GM23248 (cell line): ENCODE results near the gene CD300H. TPM values are rescaled to one million over a fixed set of nuclear protein-coding genes. Genes with fewer than 3 reads are reported as not detected.

Experiments
- DNase-seq: peaks from one replicate; pipeline ENCODE4 v3.0.0-alpha.2; 2015
- H2AFZ ChIP-seq: fragments of 200-600 bp; sonication (generic); 2 replicates; pipeline ENCODE4 v1.6.1; 2016; ENCODE audit warnings: antibody characterized with exemption
- H3F3A ChIP-seq: fragments of 200-600 bp; sonication (generic); 2 replicates; pipeline ENCODE4 v1.6.1; 2016; ENCODE audit warnings: mild to moderate bottlenecking, antibody characterized with exemption, mixed run types; ENCODE audit not compliant: insufficient read depth
- H3K27ac ChIP-seq: fragments of 200-600 bp; sonication (generic); 2 replicates; pipeline ENCODE4 v1.5.1; 2016; ENCODE audit warnings: mild to moderate bottlenecking
- H3K27me3 ChIP-seq: fragments of 200-600 bp; sonication (generic); replicated peaks from 2 replicates; pipeline ENCODE4 v1.6.1; 2016; ENCODE audit warnings: mild to moderate bottlenecking; ENCODE audit not compliant: insufficient read depth
- H3K36me3 ChIP-seq: fragments of 200-600 bp; sonication (generic); 2 replicates; pipeline ENCODE4 v1.6.1; 2016; ENCODE audit warnings: low read depth, mild to moderate bottlenecking
- H3K4me1 ChIP-seq: fragments of 200-600 bp; sonication (generic); 2 replicates; pipeline ENCODE4 v1.6.1; 2016; ENCODE audit warnings: mild to moderate bottlenecking; ENCODE audit not compliant: insufficient read depth
- H3K4me2 ChIP-seq: fragments of 200-600 bp; sonication (generic); one replicate; pipeline ENCODE4 v1.6.1; 2016; ENCODE audit warnings: mild to moderate bottlenecking; ENCODE audit not compliant: unreplicated experiment
- H3K4me3 ChIP-seq: fragments of 200-600 bp; sonication (generic); 2 replicates; pipeline ENCODE4 v1.5.1; 2016; ENCODE audit warnings: mild to moderate bottlenecking
- H3K79me2 ChIP-seq: fragments of 200-600 bp; sonication (generic); 2 replicates; pipeline ENCODE4 v1.6.1; 2016; ENCODE audit warnings: mild to moderate bottlenecking; ENCODE audit not compliant: insufficient read depth
- H3K9ac ChIP-seq: fragments of 200-600 bp; sonication (generic); 2 replicates; pipeline ENCODE4 v1.6.1; 2016; ENCODE audit warnings: mild to moderate bottlenecking
- H3K9me2 ChIP-seq: fragments of 200-600 bp; sonication (generic); 2 replicates; pipeline ENCODE4 v1.6.1; 2016; ENCODE audit warnings: mixed run types, mild to moderate bottlenecking, moderate library complexity; ENCODE audit not compliant: insufficient read depth
- H3K9me3 ChIP-seq: fragments of 200-600 bp; sonication (generic); one replicate; pipeline ENCODE4 v1.6.1; 2017; ENCODE audit warnings: low read depth
- H4K20me1 ChIP-seq: fragments of 200-600 bp; sonication (generic); 2 replicates; pipeline ENCODE4 v1.6.0; 2016; ENCODE audit not compliant: insufficient read depth
- EZH2 ChIP-seq: fragments of 200-600 bp; sonication (generic); IDR thresholded peaks from 2 replicates; pipeline ENCODE4 v1.6.1; 2018; ENCODE audit warnings: antibody characterized with exemption, mild to moderate bottlenecking; ENCODE audit not compliant: insufficient read depth, poor library complexity, severe bottlenecking
- EZH2phosphoT487 ChIP-seq: fragments of 200-600 bp; sonication (generic); IDR thresholded peaks from 2 replicates; pipeline ENCODE4 v1.6.1; 2018; ENCODE audit warnings: antibody characterized with exemption, moderate library complexity, mild to moderate bottlenecking, low read depth; ENCODE audit not compliant: insufficient read depth
- WGBS, 2 experiments: methylation state at CpG; one replicate each; pipeline ENCODE4 v1.1.6; 2015 to 2017; ENCODE audit warnings: low lambda C conversion rate in 2 of 2, low coverage in 1 of 2; ENCODE audit errors: missing lambda C conversion rate in 2 of 2; 5-methylcytosine and 5-hydroxymethylcytosine counted together
- in situ Hi-C: fragments of 300-500 bp; cut with MboI; formaldehyde crosslinking; loops from 2 replicates; pipeline ENCODE4 v1.15.0; 2020
- polyA plus RNA-seq: library from polyadenylated mRNA; unstranded; fragments of >200 nt; fragmentation: Nextera tagmentation; extraction: Ambion mirVana; gene quantifications from 2 replicates; pipeline ENCODE4 v1.2.1, GENCODE V29; 2016
- total RNA-seq: library from RNA; depleted of rRNA; stranded (reverse); fragments of >200 nt; shearing (Covaris generic); gene quantifications from 2 replicates; pipeline ENCODE4 v1.2.3, GENCODE V29; 2014

Gene CD300H
- total and polyA plus RNA-seq, 2 experiments from 2014 or later: not detected

GRCh38 chr17:74527756-74528155, 39.6 kb downstream of the CD300H start:
- no peaks in the 10 kb centered on the region for H4K20me1 ChIP-seq
- 0 out of 2 replicates have a peak, but pooled peaks cover 5% of the 10 kb centered on the region for H3K27me3 ChIP-seq
- no peak overlapping the region for H3K9ac ChIP-seq
- H3K9me2 ChIP-seq: no peaks in the 10 kb centered on the region
- H3K4me3 ChIP-seq: no peak overlapping the region
- no peaks in the 10 kb centered on the region for H3K36me3 ChIP-seq
- no peaks in the 10 kb centered on the region for H3K4me1 ChIP-seq
- H3F3A ChIP-seq: no peaks in the 10 kb centered on the region
- TF ChIP-seq EZH2phosphoT487 (no peak), EZH2 (no peak)
- no peaks in the 10 kb centered on the region for H3K9me3 ChIP-seq
- in situ Hi-C loops: no loop called here
- H3K27ac ChIP-seq: no peak overlapping the region
- H2AFZ ChIP-seq: no peak overlapping the region
- no peak for DNase-seq
- no peaks in the 10 kb centered on the region for H3K79me2 ChIP-seq
- no peak overlapping the region for H3K4me2 ChIP-seq
- WGBS, 2 experiments: 61 to 72% methylated on average over 8 of the region's 8 CpGs

- H3K4me1 ChIP-seq: no peaks in the 10 kb centered on the region
- no peak overlapping the region for H3K9ac ChIP-seq
- no peak for TF ChIP-seq EZH2
- no peak for TF ChIP-seq EZH2phosphoT487
- no peaks in the 10 kb centered on the region for H3K36me3 ChIP-seq
- no peaks in the 10 kb centered on the region for H3F3A ChIP-seq
- H3K79me2 ChIP-seq: no peaks in the 10 kb centered on the region
- in situ Hi-C loops: no loop called here
- H3K27ac ChIP-seq: no peak overlapping the region
- 0 out of 2 replicates have a peak, but pooled peaks cover 5% of the 10 kb centered on the region for H3K27me3 ChIP-seq
- no peak overlapping the region for H3K4me2 ChIP-seq
- no peaks in the 10 kb centered on the region for H4K20me1 ChIP-seq
- H3K4me3 ChIP-seq: no peak overlapping the region
- WGBS, 2 experiments: 47 to 67% methylated on average over 5 of the region's 5 CpGs
- DNase-seq: no peak
- H3K9me2 ChIP-seq: no peaks in the 10 kb centered on the region
- H3K9me3 ChIP-seq: no peaks in the 10 kb centered on the region
- no peak overlapping the region for H2AFZ ChIP-seq
These were observed 40.2 kb downstream of the CD300H start for GRCh38 chr17:74527081-74527480.

GRCh38 chr17:74526681-74527080, 40.6 kb downstream of the CD300H start:
- WGBS, 2 experiments: 26 to 28% methylated on average over 3 of the region's 3 CpGs
- Histone ChIP-seq H3K27me3 (0 out of 2 replicates have a peak, but pooled peaks cover 5% of the 10 kb centered on the region), H3K27ac (no peak overlapping the region), H3K4me1 (no peaks in the 10 kb centered on the region), H3K4me3 (no peak overlapping the region), H4K20me1 (no peaks in the 10 kb centered on the region), H3K9me2 (no peaks in the 10 kb centered on the region), H3F3A (no peaks in the 10 kb centered on the region), H3K79me2 (no peaks in the 10 kb centered on the region), H3K36me3 (no peaks in the 10 kb centered on the region), H3K9ac (no peak overlapping the region), H3K4me2 (no peak overlapping the region), H2AFZ (no peak overlapping the region), H3K9me3 (no peaks in the 10 kb centered on the region)
- no peak for TF ChIP-seq EZH2
- TF ChIP-seq EZH2phosphoT487: no peak
- no peak for DNase-seq
- in situ Hi-C loops: no loop called here

GRCh38 chr17:74525781-74526288, 41.5 kb downstream of the CD300H start:
- Histone ChIP-seq H3K36me3 (no peaks in the 10 kb centered on the region), H3K27ac (no peak overlapping the region), H2AFZ (no peak overlapping the region), H3K9me2 (no peaks in the 10 kb centered on the region), H3K4me2 (no peak overlapping the region), H3K27me3 (0 out of 2 replicates have a peak, but pooled peaks cover 5% of the 10 kb centered on the region), H3K9me3 (no peaks in the 10 kb centered on the region), H3F3A (no peaks in the 10 kb centered on the region), H3K79me2 (no peaks in the 10 kb centered on the region), H3K9ac (no peak overlapping the region), H4K20me1 (no peaks in the 10 kb centered on the region), H3K4me3 (no peak overlapping the region), H3K4me1 (no peaks in the 10 kb centered on the region)
- no peak for DNase-seq
- WGBS, 2 experiments: 61 to 62% methylated on average over 14 of the region's 14 CpGs
- in situ Hi-C loops: no loop called here
- TF ChIP-seq EZH2phosphoT487: no peak
- TF ChIP-seq EZH2: no peak

GRCh38 chr17:74525465-74525725, 41.9 kb downstream of the CD300H start:
- Histone ChIP-seq H3K36me3 (no peaks in the 10 kb centered on the region), H2AFZ (no peak overlapping the region), H3F3A (no peaks in the 10 kb centered on the region), H3K79me2 (no peaks in the 10 kb centered on the region), H3K4me3 (no peak overlapping the region), H3K9me3 (no peaks in the 10 kb centered on the region), H4K20me1 (no peaks in the 10 kb centered on the region), H3K4me2 (no peak overlapping the region), H3K9ac (no peak overlapping the region), H3K27me3 (0 out of 2 replicates have a peak, but pooled peaks cover 5% of the 10 kb centered on the region), H3K9me2 (no peaks in the 10 kb centered on the region), H3K27ac (no peak overlapping the region), H3K4me1 (no peaks in the 10 kb centered on the region)
- TF ChIP-seq EZH2phosphoT487: no peak
- no peak for TF ChIP-seq EZH2
- in situ Hi-C loops: no loop called here
- no peak for DNase-seq
- 83 to 100% methylated on average over 1 of the region's 1 CpG for WGBS, 2 experiments
